GM18499 (cell line): ENCODE measurements around the gene STAT4.
A peak's percentile ranks its signal among the peaks of the same experiment; 100 is the strongest.

Experiments used
- ATAC-seq: cut with Tn5 transposase; IDR thresholded peaks from one replicate; pipeline ENCODE4 v1.9.1; 2021; ENCODE audit warnings: moderate number of reproducible peaks; ENCODE audit not compliant: insufficient read depth, unreplicated experiment

Gene STAT4

DNA sequence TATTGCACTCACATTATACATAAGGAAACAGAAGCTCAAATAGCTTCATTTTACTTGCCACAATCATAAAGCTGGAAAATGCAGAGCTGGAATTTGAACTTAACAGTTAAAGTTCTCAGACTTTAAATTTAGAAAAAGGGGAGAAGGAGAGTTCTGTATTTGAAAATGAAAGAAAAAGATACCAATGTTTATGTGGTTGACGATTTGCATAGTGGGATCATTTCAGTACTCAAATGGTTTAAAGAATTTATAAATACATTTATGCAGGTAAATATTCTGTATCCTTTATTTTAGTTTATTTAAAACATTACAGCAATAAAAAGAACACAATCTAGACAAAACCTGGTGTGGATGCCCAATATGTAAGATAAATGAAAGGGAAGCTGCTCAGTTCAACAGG, 25.5 kb upstream of the STAT4 start:
- ATAC-seq = peak; percentile 53

DNA sequence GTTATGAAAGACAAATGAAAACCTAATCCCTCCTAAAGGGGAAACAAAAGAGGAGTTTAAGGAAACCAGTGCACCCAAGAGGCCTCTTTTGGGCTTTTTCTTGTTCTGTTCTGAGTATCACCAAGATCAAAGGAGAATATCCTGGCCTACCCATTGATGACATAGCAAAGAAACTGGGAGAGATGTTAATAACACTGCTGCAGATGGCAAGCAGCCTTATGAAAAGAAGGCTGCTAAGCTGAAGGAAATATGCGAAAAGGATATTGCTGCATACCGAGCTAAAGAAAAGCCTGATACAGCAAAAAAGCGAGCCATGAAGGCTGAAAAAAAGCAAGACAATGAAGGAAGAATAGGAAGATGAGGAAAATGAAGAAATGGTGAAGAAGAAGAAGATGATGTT, 23.6 kb upstream of the STAT4 start:
- ATAC-seq = no peak

DNA sequence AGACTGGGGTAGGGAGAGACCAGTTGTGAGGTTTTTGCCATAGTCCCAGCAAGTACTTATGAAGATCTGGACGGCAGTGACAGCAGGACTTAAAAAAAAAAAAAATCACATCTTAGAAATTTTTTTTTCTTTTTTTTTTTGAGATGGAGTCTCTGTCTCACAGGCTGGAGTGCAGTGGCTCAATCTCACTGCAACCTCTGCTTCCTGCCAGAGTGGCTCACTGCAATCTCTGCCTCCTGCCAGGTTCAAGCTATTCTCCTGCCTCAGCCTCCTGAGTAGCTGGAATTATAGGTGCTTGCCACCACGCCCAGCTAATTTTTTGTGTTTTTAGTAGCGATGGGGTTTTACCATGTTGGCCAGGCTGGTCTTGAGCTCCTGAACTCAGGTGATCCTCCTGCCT, 22.4 kb upstream of the STAT4 start:
- no peak for ATAC-seq

DNA sequence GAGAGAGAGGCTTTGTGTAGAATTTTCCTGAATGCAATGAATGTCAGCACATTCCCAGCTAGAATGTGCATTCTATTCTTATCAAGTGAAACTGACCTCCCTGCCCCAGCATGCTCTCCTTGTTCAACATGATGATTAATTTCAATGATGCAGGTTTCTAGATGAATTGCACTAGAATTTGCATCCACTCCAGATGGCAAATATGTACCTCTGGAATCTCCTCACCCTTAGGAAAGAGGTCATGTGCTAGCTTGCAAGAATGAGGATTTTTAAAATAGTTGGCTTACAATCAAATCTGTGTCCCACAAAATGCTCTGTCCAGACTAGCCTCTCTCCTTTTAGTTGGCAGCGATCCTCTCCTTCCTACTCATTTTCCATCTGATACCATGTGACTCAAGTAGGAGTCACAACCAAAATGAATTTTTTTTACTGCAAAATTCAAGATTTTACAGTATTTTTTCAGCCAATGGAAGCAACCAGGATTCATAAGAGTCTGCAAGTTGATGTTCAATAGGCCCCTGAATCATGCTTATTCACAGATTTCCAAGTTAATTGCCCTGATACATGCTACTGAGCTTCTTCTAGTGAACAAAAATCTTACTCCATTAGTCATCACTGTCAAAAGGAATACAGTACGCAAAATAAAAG, 21.0 kb upstream of the STAT4 start:
- ATAC-seq = no peak

DNA sequence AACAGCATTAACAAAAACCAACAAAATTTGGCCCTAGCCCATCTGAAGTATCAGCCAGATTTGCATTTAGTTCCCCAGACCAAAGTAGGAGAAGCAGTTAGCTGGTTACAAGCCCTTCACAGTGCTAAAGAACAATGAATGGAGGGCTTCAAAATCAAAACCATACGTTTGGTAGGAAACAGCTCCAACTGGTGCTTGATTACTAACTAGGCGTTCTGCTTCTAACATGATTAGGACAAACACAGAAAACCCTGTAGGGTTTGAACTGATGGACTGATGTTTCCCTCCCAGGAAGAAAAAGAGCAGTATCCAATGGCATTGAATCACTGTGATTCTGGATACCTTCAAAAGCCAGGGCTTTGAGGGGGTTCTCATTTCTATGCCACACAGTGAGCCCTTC, 20.5 kb upstream of the STAT4 start:
- no peak for ATAC-seq

DNA sequence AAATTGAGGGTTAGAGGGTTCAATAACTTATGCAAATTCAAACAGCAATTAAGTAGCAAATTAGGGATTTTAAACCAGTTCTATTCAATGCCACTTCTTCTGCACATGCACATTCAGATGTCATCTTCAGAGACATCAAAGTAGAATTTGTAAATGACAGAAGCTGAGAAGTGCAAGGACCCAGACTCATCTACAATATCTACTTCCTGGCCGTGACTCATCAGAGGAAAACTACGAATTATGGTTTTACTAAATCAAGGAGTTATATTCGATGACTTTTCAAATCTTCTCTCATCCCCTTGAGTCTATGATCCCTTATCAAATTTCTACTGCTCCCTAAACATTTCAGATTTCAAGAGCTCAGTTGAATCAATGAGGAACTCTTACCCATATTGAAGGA, 20.0 kb upstream of the STAT4 start:
- no peak for ATAC-seq

DNA sequence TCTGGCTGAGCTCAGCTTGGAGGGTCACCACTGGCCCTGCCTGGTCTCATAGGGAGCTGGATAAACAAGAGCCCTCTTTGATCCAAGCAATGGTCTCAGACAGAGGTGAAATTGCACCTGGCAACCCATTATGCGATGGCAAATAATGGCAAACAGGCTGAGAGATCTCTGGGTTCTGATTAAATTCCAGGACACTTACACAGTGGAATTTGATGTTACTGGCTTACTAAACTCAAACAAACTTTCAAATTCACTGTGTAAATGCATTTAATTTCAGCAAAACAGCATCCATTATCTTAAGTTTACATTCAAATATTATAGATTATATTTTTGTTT, 19.5 kb upstream of the STAT4 start:
- ATAC-seq = no peak

DNA sequence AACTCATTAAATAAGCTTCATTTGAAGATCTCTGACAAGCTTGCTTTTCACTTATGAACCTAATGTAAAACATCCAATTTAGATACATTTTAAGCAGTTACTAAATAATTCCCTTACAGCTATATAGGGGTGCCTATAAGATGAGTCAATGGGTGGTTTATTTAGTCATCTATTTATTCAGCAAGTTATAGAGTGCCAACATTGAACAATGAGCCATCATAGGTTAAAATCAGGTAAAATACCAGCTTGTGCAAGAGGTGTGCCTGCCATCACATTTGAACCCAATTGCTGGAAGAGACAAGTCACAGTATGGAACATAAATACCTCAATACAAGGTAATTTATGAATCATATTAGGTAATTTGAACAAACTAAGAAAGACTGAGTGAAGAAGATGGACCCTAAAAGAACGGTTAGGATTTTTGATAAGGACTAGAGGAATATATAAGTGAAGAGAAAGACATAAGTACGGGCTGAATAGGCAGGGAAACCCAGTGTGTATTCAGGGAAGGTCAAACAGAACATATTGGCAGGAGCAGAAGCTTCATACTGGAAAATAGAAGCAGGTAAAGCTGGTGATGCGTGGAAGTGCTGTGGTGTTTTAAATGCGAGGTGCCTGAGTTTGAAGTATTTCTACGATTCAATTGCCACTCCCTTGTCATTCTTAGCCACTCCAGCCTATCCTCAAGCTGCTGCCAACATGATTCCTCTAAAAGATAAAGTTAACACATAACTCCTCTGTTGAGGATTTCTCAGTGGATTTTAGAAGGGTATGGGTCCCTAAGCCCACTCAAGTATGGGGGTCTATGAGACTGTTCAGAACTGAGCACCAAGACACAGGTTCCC, 18.9 kb upstream of the STAT4 start:
- no peak for ATAC-seq

DNA sequence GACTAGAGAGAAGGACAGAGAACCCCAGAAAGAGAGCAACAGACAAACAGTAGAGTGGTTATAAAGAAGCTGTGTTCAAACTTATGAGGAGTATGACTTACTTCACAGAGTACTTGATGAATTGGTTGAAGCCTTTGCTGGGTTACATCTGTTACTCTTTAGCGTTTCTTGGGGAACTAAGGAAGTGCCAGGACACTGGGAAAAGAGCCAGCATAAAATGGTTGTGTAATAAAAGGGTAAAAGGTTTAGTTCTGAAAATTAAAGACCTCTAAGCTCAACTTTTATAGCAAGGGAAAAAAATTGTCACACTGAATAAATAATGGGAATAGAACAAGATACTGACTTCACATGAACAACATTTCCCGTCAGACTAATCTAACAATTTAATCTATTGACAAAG, 17.0 kb upstream of the STAT4 start:
- ATAC-seq = no peak

DNA sequence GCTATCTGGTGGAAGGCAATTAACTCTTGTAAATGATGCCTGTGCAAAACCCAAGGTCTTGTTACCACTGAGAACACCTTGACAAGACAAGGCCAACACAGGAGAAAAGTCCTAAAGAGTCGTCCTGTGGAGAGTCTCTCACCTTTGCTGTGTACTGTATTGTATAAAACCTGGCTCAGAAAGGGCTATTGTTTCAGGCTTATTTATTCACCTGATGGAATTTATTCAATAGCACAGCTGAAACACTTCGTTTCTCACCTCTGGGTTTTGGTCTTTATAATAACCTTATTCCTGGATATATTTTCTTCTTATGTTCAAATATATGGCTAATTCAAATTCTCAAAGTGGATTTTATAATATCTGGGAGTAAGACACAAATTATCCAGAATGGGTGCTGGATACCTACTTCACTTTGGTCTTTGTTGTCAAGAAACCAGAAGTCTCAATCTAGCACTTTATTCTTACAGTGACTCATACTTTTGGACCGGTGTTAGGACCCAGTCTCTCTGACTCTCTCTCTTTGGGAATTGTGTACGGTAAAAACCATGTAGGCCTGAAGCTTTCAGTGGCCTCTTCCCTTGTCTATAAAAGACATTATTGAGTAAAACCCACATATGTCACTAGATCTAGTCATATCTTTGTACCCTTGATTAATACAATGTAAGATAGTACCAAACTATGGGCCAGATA, 16.1 kb upstream of the STAT4 start:
- ATAC-seq = no peak

DNA sequence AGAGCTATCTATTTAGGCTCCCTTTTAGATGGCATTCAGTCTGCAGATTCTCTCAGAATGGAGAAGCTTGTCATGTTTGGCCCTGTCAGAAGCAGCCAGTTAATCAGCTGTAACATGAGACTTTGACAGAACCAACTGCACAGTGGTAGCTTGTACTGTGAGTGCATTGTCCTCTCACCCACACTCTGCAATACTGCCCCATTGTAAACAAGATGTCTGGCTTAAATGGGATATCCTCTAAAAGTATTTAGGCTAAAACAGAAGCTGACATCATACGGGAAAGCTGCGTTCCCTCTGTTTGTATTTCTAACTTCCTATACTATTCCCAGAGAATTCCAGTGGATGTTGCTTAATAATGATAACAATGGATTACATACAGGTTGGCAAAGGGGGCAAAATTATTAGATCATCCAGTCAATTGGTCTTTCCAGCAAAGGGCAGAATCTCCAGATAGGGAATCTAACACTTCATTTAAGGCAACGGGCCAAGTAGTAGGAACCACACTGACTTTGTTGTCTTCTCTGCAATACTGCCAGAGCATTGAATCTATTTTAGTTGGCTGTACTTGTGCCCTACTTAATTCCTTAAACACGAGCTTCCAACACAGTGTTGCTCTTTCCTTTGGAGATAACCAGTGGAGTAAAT, 15.4 kb upstream of the STAT4 start:
- ATAC-seq = no peak

DNA sequence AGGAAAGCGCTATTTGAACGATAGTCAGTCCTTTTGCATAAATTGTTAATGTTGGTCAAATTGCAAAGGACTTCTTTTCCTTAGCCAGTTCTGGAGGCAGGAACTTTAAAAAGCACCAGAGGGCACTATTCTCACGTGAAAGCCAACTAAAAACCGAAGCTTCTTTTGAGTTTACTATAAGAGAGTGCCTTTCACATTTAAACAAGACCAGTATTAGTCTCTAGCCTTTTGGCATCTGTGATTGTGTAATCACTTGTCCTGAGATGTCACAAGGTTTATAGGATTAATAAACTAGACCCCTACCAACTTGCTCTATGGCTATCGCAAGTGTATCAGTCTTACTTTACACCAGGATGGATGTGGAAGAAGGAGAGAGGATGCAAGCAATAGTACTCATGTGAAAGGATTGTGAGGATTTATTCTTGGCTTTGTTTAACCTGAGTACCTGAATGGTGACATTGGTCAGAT, 14.4 kb upstream of the STAT4 start:
- ATAC-seq = no peak

DNA sequence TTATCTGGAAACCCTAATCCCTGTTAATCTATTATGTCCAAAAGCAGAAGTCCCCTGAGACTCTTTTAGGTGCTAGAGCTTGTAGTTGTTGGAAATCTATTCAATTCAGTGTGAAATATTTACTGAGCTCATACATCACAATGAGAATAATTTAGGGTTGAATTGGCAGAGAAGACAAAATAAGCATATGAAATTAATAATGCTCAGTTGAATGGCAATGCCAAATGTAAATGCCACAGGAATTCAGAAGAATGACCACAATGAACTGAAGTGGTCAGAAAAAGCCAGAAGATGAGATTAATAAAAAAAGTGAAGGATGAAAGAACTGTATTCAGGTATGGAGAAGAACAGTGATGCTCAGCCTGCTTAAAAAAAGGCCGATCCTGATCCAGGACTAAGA, 8.0 kb upstream of the STAT4 start:
- ATAC-seq = no peak

DNA sequence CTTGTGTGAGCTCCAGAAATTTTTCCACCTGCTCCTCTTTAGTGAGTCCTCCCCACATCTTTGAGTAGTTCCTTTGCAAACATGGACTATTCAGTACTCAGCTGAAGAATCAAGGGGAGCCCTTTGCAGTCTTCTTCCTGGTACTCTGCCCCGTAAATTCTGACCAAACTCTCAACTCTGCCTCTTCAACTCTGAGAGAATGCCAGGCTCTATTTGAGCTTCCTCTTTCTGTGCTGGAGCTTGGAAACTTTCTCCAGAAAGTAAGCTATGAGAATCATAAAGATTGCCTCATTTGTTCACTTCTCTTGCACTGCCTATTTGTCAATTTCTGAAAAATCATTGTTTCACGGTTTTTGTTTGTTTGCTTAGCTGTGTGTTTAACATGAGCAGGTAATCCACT, 7.4 kb upstream of the STAT4 start:
- ATAC-seq = no peak

DNA sequence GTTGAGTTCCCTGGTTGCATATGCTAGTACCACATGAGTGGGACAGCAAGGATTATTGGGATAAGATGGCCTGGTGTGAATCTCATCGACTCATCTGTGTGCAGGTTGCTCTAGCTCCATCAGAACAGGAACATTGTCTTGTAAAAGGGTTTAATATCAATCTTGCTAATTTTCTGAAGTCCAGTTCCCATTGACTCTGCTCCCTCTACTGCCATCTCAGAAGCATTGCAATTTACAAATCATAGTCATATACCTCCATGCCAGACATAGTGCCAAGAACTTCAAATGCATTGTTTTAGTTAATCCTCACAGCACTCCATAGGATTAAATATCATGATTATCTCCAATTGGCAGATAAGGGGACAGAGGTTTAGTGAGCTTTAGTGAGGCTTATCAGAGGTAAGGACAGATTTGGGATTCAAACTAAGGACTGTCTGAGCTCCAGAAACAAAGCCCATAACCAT, 4.8 kb upstream of the STAT4 start:
- ATAC-seq = peak; percentile 33

DNA sequence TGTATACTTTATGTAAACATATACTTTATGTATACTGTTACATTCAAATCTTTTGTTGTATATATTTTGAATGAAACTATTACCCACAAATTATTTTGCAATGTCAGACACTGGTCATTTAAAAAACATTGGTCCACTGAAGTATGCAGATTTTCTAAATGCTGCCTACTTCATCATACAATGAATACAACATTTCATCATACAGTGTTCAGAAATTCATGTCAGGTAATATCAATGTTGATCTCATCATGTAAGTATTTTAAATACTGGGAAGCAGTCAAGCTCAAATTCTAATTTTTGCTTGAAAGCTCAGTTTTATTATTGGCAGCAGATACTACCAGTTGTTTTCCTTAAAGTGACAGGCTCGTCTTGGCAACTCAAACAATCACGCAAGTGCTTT, 2.9 kb upstream of the STAT4 start:
- ATAC-seq = no peak

DNA sequence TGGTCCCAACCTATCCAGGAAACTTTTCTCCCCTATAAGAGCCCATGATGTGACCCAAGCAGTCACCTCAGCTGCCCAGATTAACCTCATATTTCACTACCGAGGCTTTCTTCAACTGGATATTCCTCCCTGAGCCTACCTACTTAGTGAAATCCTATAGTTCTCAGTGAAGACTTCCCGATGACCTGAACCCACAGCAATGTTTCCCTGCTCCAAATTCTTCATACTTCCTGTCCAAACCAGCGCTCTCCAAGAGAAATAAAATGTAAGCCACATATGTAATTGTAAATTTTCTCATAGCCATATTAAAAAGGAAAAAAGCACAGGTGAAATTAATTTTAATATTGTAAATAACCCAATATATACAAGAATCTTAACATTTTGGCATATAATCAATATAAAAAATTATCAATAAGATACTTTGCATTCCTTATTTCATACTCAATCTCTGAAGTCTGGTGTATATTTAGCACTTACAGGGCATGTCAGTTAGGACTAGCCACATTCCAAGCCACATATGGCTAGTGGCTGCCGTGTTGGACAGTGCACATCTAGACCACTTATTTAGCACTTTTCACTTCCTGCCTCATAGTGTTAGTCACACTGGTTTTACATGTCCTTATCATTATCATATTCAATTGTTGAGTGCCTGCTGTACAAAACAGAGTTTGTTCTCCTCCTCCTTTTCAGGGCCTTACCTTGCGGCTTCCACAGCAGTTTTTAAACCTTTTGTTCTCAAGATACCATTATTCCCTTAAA, 1.9 kb upstream of the STAT4 start:
- no peak for ATAC-seq

DNA sequence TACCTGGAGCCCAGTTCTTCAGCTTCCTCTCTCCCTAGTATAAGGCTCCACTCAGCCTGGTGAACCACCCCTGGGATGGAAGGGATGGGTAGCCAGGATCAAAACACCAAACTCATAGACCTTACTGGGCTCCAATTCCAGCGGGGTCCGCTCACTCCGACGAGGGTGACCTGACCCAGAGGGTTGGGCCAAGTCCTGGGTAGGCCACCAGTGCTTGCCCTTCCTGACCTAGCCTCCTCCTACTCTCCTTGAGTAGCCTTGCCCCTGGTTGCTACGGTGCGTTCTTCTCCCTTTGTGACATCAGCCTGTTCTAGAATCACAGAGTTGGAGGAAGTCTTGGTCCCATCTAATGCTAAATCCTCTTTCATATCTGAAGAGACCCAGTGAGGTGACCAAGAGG, 537 bp upstream of the STAT4 start:
- no peak for ATAC-seq

DNA sequence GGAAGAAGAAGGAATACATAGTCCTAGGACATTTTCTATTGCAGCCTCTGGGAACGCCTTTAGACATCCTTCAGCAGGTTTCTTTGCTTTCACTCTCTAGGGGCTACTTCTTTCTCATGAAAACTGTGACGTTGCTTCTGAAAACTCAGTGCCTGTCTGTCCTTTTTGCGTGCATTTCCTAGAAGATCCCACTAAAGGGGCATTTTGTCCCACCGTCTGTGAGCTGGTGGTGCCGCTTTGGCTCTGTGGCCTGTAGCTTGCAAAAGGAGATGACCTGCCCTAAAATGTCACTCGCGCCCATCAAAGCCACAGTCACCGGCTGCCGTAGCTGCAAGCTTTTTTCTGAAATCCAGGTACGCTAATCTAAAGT, 579 bp downstream of the STAT4 start:
- no peak for ATAC-seq

DNA sequence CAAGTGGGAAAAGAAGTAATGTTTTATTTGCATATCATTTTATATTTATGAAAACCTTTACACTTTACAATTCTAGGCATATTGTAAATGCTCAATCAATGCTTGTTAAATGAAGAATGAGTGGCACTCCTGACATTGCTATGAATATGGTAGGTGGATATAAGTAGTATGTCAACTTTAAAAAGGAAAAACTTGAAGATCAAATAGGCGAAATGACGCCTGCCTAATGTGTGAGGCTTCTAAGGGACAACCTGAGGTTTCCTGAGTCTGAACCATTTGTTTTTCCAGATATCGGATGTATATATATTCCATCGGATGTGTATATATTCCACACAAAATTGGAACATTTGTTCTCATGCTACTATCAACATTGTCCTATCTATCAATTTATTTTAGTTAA, 1.4 kb downstream of the STAT4 start:
- ATAC-seq = no peak
